Measurements from ENCODE around the gene ITGAX.

ITGAX gene

DNA sequence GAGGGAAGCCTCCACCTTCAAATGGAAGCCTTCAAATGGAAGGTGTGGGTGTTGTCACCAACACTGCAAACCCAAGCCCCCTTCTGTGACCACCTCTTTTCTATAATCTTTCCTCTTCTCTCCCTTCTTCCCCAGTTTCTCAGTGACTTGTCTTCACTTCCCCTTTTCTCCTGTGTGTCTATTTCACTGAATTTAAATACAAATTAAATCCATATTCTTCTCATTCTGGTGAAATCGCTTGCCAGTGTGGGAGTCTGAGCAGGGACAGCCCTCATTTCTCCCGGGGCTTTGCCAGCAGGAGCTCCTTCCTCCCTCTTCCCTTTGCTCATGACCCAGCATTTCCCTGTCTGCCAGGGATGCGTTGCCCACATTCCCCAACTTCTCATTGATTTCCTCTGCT, 6.4 kb upstream of the ITGAX start:
- DNase-seq (ENCODE audit: low read depth), result no peak

DNA sequence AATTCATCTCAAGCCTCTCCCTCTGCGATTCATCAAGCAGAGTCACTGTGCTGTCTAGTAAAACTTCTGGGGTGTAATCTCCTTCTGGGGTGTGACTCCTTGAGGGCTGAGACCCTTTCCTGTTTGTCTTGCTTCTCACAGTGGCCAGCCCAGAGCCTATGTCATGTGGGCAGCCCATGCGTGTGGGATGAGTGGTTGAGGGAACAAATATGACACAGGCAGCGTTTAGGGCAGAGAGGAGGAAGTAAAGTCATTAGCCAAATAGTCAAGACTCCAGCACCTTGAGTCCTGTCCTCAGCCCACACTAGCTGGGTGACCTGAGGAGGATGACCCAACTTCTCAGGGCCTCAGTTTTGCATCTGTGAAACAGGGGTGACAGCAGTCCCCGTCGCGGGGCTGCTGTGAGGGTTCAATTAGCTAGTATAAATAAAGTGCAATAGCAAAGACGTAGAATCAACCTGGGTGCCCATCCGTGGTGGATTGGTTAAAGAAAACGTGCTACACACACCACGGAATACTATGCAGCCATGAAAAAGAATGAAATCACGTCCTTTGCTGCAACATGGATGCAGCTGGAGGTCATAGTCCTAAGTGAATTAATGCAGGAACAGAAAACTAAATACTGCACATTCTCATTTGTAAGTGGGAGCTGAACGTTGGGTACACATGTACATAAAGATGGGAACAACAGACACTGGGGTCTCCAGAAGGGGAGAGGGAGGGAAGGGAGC, 4.5 kb upstream of the ITGAX start:
- DNase-seq (ENCODE audit: low read depth), result no peak

DNA sequence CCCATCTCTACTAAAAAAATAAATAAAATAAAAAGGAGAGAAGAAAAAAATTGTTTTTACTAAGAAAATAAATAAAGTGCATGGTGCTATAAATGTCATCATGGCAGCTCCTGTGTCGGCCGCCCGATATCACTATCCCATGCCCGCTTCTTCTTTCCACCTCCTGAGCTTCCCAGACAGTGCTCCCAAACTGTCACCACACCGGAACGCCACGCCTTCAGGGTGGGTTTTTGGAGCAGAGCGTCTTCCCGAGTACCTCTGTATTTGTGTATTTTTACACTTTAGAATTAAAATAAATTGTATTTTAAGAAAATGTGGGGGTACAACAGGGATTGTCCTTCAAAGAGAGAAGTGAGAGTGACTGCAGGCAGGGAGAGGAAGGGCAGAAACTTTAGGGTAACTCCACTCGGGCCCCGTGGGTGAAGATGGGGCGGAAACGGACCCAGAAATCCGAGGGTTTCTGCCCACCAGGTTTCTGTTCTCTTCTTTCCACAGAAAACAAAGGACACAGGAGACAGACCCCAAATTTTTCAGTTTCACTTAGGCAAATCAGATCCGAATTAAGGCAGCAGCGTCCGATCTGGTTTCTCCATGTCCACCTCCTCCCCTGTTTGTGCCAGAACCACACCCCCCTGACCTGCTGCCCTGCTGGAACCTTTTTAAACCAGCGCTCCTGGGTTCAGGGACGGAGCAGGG, 3.6 kb upstream of the ITGAX start:
- no peak for DNase-seq (ENCODE audit: low read depth)

- no peak for DNase-seq (ENCODE audit: low read depth)
Measured at GRCh38 chr16:31351942-31352325, 3.0 kb upstream of the ITGAX start.

- no peak for DNase-seq (ENCODE audit: low read depth)
Measured at GRCh38 chr16:31352376-31353115, 2.4 kb upstream of the ITGAX start.

- DNase-seq (ENCODE audit: low read depth), result no peak
Measured at GRCh38 chr16:31355431-31356100, 590 bp downstream of the ITGAX start.

DNA sequence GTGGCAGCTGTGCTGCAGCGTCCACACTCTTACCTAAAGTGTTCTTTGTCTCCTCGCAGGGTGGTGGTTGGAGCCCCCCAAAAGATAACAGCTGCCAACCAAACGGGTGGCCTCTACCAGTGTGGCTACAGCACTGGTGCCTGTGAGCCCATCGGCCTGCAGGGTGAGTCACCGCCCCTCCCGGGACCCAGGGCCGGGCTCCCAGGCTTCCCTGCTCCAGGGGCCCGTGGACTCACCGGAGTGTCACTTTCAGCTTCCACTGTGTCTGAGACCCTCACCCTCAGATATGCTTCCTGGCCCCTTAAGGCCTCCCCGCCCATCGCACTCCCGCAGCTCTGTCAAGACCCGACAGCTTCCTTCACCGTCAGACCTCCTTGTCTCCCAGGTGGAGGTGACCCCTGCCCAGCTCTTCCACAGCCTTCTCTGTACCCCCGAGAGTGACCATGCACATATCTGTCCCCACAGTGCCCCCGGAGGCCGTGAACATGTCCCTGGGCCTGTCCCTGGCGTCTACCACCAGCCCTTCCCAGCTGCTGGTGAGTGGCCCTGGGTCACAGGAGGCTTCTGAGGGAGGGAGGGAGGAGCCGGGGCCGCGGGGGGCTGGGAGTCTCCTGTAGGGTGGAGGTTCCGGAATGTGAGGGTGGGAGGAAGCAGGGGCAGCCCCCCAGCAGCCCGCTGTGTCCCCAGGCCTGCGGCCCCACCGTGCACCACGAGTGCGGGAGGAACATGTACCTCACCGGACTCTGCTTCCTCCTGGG, 1.8 kb downstream of the ITGAX start:
- no peak for DNase-seq (ENCODE audit: low read depth)

GRCh38 chr16:31357324-31358109, 2.5 kb downstream of the ITGAX start:
- no peak for DNase-seq (ENCODE audit: low read depth)

- no peak for DNase-seq (ENCODE audit: low read depth)
Measured at GRCh38 chr16:31360251-31360650, 5.3 kb downstream of the ITGAX start.

- no peak for DNase-seq (ENCODE audit: low read depth)
Measured at GRCh38 chr16:31361201-31362110, 6.5 kb downstream of the ITGAX start.

GRCh38 chr16:31362476-31363405, 7.8 kb downstream of the ITGAX start:
- DNase-seq (ENCODE audit: low read depth), result no peak

GRCh38 chr16:31363721-31364120, 8.7 kb downstream of the ITGAX start:
- no peak for DNase-seq (ENCODE audit: low read depth)

DNA sequence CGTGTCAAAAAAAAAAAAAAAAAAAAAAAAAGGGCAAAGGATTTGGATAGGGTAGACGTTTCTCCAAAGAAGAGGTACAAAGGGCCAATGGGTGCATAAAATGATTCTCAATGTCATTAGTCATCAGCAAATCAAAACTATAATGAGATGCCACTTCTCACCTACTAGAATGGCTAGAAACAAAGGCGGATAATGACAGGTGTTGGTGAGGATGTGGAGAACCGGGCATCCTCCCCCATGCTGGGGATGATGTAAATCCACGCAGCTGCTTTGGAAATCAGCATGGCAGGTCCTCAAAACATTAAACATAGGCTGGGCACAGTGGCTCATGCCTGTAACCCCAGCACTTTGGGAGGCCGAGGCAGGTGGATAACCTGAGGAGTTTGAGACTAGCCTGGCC, 9.4 kb downstream of the ITGAX start:
- no peak for DNase-seq (ENCODE audit: low read depth)

GRCh38 chr16:31365131-31365865, 10.3 kb downstream of the ITGAX start:
- no peak for DNase-seq (ENCODE audit: low read depth)

DNA sequence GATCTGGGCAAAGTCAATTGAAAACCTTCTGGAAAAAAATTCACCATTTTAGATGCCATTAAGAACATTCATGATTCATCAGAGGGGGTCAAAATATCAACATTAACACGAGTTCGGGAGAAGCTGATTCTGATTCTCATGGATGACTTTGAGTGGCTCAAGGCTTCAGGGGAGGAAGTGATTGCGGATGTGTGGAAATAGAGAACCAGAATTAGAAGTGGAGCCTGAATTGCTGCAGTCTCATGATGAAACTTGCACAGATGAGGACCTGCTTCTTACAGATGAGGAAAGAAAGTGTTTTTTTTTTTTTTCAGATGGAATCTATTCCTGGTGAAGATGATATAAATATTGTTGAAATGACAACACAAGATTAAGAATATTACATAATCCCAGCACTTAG, 12.9 kb downstream of the ITGAX start:
- DNase-seq (ENCODE audit: low read depth), result no peak

DNA sequence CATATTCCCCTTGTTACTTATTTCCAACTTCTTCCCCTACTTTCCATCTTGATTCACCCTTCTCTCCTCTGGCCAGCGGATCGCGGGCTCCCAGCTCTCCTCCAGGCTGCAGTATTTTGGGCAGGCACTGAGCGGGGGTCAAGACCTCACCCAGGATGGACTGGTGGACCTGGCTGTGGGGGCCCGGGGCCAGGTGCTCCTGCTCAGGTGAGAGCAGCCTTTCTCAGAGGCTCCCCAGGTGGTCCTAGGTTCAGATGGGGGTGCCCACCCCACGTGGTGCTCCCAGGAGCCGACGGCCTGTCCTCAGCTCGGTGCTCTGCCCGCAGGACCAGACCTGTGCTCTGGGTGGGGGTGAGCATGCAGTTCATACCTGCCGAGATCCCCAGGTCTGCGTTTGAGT, 16.0 kb downstream of the ITGAX start:
- DNase-seq (ENCODE audit: low read depth), result no peak

DNA sequence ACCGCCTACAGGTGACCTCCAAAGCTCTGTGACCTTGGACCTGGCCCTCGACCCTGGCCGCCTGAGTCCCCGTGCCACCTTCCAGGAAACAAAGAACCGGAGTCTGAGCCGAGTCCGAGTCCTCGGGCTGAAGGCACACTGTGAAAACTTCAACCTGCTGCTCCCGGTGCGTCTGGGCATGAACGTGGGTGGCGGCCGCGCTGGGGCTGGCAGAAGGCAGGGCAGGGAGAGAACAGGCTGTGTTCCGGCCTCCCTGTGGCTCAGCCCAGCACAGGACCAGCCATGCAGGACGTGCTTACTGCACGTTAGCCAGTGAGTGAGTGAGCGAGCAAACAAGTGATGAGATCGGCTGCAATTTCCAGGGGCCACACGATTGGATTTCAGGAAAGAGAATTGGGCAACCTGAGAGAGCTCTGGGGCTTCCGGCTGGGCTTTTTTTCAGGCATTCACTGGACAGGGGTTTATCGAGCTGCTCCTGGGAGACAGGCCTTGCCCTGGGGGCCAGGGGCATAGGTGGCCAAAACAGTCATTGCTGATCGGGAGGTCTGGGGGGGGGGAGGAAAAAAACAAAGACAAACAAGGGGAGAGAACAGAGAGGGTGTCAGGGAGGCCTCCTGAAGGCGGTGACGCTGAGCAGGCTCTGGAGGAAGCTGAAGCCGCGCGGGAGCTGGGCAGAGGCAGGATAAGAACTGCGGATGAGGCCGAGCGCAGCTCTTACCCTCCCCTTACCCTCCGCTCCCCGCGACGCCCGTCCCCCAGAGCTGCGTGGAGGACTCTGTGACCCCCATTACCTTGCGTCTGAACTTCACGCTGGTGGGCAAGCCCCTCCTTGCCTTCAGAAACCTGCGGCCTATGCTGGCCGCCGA, 16.9 kb downstream of the ITGAX start:
- no peak for DNase-seq (ENCODE audit: low read depth)

All from activated T-helper 1 cell treated with Interleukin-2 at 50 U/mL for 16 hours (primary cell).